HL-60 (cell line): ENCODE data around the gene C20orf96.

Experiments
- DNase-seq, 2 experiments: peaks; one replicate each; pipeline ENCODE4 v3.0.0-alpha.2; 2010 to 2020; ENCODE audit warnings: low read depth in 1 of 2, low spot score in 1 of 2
- H3K27ac ChIP-seq: fragments of 250-450 bp; sonication (Bioruptor Pico); replicated peaks from 2 replicates; pipeline ENCODE4 v1.5.1; 2020; ENCODE audit warnings: mild to moderate bottlenecking, moderate library complexity
- H3K27me3 ChIP-seq: fragments of 250-450 bp; sonication (Bioruptor Pico); 2 replicates; pipeline ENCODE4 v1.5.1; 2021; ENCODE audit warnings: mild to moderate bottlenecking, moderate library complexity; ENCODE audit not compliant: insufficient read depth, poor library complexity, severe bottlenecking
- H3K4me3 ChIP-seq: replicated peaks from 2 replicates; pipeline ENCODE4 v1.5.1; 2011; ENCODE audit warnings: mild to moderate bottlenecking, control low read depth, low read length; ENCODE audit not compliant: insufficient read depth
- GABPA ChIP-seq: IDR thresholded peaks from 2 replicates; pipeline ENCODE4 v1.6.1; 2012; ENCODE audit warnings: low read depth
- POLR2AphosphoS5 ChIP-seq: IDR thresholded peaks from 2 replicates; pipeline ENCODE4 v1.6.1; 2012; ENCODE audit warnings: low read depth
- REST ChIP-seq: IDR thresholded peaks from 2 replicates; pipeline ENCODE4 v1.6.1; 2012; ENCODE audit warnings: low read depth; ENCODE audit not compliant: insufficient replicate concordance
- SPI1 ChIP-seq: IDR thresholded peaks from 2 replicates; pipeline ENCODE4 v1.6.1; 2012; ENCODE audit warnings: low read depth, mild to moderate bottlenecking, borderline replicate concordance
- TF ChIP-seq, protein P1 (sequence below): IDR thresholded peaks from one replicate; pipeline ENCODE4 v1.5.1; 2011; ENCODE audit warnings: low read length, control low read depth, inconsistent platforms; ENCODE audit not compliant: insufficient read depth

C20orf96 gene

DNA sequence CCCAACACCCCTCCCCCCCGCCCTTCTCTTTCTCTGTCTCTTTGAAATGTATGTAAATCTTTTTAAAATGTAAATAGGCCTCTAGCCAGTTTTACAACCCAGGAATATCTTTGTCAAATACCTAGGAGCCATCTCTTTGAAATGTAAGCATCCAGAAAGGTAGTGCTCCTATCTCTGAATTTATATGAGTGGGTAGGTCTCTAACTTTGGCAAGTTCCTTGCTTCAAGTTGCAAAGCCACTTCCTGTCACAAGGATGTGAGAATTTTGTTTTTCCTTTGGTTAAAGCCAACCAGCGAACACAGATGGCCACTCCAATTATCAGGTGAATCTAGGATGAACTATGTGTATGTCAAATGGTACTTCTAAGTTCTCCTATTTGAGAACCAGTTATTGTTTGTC, 39.2 kb downstream of the C20orf96 start:
- H3K27me3 ChIP-seq: no peaks in the 10 kb centered on the region
- H3K27ac ChIP-seq: no peak overlapping the region
- DNase-seq: no peak
- H3K4me3 ChIP-seq: no peak overlapping the region
- TF ChIP-seq REST: no peak
- TF ChIP-seq SPI1: no peak
- no peak for TF ChIP-seq GABPA
- TF ChIP-seq, protein P1, sequence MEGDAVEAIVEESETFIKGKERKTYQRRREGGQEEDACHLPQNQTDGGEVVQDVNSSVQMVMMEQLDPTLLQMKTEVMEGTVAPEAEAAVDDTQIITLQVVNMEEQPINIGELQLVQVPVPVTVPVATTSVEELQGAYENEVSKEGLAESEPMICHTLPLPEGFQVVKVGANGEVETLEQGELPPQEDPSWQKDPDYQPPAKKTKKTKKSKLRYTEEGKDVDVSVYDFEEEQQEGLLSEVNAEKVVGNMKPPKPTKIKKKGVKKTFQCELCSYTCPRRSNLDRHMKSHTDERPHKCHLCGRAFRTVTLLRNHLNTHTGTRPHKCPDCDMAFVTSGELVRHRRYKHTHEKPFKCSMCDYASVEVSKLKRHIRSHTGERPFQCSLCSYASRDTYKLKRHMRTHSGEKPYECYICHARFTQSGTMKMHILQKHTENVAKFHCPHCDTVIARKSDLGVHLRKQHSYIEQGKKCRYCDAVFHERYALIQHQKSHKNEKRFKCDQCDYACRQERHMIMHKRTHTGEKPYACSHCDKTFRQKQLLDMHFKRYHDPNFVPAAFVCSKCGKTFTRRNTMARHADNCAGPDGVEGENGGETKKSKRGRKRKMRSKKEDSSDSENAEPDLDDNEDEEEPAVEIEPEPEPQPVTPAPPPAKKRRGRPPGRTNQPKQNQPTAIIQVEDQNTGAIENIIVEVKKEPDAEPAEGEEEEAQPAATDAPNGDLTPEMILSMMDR: no peak
- TF ChIP-seq POLR2AphosphoS5: no peak

DNA sequence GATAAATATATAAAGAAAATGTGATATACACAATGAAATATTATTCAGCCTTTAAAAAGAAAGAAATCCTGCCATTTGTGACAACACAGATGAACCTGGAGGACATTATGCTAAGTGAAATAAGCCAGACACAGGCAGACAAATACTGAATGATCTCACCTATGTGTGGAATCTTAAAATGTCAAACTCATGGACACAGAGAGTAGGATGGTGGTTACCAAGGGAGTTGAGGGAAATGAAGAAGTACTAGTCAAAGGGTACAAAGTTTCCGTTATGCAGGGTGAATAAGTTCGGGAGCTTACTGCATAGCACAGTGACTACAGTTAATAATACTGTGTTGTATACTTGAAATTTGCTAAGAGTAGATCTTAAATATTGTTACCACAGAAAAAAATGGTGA, 47.6 kb downstream of the C20orf96 start:
- Histone ChIP-seq H3K27me3 (no peaks in the 10 kb centered on the region), H3K4me3 (no peak overlapping the region), H3K27ac (no peak overlapping the region)
- DNase-seq: no peak
- TF ChIP-seq, protein P1: no peak
- TF ChIP-seq REST (no peak), POLR2AphosphoS5 (no peak), SPI1 (no peak), GABPA (no peak)

DNA sequence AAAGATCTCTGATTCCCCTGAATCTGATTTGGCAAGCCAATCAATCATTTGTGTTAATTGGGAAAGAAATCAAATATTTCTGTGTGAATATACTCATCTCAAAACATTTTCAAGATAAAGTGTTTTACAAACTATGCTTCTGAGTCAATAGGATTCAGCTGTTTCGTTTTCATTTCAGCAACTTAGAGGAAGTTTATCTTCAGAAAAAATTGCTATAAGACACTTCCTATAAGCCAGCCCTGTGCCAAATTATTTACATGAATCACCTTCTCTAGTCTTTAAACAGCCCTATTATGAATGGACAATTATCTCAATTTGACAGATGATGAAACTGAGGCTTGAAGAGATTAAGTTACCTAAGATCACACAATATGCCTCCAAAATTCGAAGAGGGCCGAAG, 52.6 kb downstream of the C20orf96 start:
- no peak for TF ChIP-seq SPI1
- no peak for TF ChIP-seq POLR2AphosphoS5
- peak in 1 of 2 experiments; percentile 22 for DNase-seq
- peak overlapping the region; percentile 29 for H3K4me3 ChIP-seq

DNA sequence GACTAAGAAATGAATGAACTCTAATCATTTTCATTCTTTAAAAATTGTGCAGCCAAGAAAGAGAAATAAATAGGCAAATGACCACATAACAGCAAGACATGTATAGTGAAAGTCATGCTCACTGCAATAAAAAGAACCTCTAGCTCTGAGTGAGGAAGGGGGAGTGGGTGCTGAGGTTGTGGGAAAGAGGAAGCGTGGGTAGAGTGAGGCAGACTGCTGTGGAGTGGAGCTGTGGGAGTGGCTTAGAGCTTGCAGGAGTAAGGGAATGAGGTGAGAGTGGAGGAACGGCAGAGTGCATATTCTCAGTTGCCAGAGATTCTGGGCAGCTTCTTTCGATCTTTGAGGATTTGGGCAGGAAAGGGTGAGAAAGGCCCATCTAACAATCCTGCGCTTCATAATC, 53.1 kb downstream of the C20orf96 start:
- peak; percentile 49 to 82 for DNase-seq
- TF ChIP-seq REST (no peak), GABPA (no peak), SPI1 (peak; percentile 94), POLR2AphosphoS5 (no peak)
- TF ChIP-seq, protein P1: no peak
- no peaks in the 10 kb centered on the region for H3K27me3 ChIP-seq
- peak overlapping the region; percentile 39 for H3K27ac ChIP-seq
- H3K4me3 ChIP-seq: peak overlapping the region; percentile 29

More for the DNA sequence above, 52.6 kb downstream of the C20orf96 start:
- Histone ChIP-seq H3K27ac (peak overlapping the region; percentile 39), H3K27me3 (no peaks in the 10 kb centered on the region)
